Head of caudate nucleus (tissue), 42 donors: Measurements from ENCODE around the gene CCDC159.
"Not testable (repeated sequence)": the region's sequence is repeated elsewhere in the genome, so short reads cannot be mapped to it uniquely, and the experiment has no call there.

Experiments used
- DNase-seq, 42 donors: peaks; one replicate each; pipeline versions ENCODE4 v3.0.0 to v3.0.0-alpha.2; 2020 to 2021; ENCODE audit warnings: mixed read lengths in 7 of 42
- intact Hi-C: fragments of 100-400 bp; cut with DNase I; formaldehyde crosslinking; loops from one replicate; pipeline ENCODE4 v1.15.0; 2022

CCDC159 gene

DNA sequence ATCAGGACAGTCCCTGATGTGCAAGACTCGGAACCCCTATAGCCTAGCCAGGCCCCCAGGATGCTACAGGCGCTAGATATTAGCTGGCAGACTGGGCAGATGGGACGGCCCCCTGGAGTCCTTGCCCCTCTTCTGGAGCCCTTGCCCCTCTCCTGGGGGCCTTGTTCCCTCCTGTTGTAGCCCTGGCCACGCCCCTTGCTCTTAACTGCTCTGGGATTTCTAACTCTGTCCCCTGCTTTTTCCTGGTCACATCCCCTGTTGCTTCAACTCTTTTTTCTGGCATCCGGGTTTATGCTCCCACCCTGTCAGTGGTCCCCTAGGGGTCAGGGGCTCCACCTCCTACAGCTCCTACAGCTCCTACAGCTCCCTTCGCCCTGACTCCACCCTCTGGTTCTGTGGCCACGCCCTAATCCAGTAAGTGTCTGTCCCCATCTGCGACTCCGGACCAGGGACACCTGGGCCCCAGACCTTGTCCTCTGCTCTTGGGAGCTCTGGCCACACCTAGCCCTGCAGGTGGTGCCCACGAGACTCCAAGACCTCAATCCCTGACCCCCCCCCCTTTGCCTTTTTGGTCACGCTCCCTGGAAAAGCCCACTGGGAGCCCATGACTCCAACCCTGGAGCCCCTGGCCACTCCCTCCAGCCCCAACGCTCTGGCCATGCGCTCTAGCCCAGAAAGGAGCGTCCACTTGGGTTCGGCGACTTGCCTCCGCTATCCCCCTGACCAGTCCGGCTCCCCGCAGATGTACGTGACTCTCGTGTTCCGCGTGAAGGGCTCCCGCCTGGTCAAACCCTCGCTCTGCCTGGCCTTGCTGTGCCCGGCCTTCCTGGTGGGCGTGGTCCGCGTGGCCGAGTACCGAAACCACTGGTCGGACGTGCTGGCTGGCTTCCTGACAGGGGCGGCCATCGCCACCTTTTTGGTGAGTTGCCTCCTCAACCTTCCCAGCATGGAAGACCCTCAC lies 15.7 kb downstream of the CCDC159 start:
- DNase-seq = no peak
- intact Hi-C loops = no loop called here

- intact Hi-C loops = no loop called here
- DNase-seq = no peak
These were observed 17.6 kb downstream of the CCDC159 start for GRCh38 chr19:11363881-11364280.

DNA sequence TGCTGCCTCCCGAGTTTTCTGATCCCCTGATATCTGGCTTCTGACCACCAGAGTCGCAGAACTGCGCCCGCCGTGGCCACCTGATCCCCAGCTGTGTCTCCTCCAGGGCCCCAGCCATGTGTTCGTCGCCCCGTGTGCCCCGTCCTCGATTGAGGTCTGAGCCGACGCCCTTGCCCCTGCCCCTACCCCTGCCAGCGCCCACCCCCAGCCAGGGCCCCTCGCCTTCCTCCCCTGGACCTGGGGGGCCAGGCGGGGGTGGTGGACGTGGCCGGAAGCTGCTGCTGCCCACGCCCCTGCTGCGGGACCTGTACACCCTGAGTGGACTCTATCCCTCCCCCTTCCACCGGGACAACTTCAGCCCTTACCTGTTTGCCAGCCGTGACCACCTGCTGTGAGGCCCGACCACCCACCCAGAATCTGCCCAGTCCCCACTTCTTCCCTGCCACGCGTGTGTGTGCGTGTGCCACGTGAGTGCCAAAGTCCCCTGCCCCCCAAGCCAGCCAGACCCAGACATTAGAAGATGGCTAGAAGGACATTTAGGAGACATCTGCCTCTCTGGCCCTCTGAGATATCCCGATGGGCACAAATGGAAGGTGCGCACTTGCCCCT lies 18.1 kb downstream of the CCDC159 start:
- intact Hi-C loops = no loop called here
- no peak for DNase-seq

DNA sequence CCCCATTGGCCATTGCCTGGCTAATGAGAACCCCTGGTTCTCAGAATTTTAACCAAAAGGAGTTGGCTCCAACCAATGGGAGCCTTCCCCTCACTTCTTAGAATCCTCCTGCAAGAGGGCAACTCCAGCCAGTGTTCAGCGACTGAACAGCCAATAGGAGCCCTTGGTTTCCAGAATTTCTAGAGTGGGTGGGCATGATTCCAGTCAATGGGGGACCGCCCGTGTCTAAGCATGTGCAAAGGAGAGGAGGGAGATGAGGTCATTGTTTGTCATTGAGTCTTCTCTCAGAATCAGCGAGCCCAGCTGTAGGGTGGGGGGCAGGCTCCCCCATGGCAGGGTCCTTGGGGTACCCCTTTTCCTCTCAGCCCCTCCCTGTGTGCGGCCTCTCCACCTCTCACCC lies 18.6 kb downstream of the CCDC159 start:
- peak in 8 of 42 donors; percentile 22 to 54 (median 41) for DNase-seq
- intact Hi-C loops = no loop called here

DNA sequence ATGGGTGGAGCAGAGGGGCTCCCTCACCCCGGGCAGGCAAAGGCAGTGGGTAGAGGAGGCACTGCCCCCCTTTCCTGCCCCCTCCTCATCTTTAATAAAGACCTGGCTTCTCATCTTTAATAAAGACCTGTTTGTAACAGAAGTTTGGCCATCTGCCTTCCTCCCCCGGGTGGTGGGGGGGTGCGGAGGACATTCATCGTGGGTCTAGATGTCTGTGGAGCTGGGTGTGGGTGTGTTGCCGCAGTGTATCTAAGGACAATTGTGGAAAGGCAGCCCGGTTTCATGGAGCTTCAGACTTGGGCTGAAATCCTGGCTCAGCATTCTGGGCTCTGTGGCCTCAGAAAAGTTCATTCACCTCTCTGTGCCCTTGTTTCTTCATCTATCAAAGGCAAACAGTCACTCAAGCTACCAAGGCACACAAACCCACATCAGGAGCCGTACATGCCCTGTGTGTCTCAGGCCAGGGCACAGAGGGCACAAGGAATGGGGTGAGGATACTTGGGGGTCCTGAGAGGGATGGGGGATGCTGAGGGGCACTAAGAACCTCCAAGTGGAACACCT lies 19.3 kb downstream of the CCDC159 start:
- intact Hi-C loops = no loop called here
- DNase-seq = no peak

- DNase-seq = no peak
- intact Hi-C loops = no loop called here
These were observed 21.2 kb downstream of the CCDC159 start for GRCh38 chr19:11367528-11367927.

- no peak for DNase-seq
- intact Hi-C loops = loop anchor here (5.0 kb wide), 1 partner anchor 112 kb away; the partner anchor contains the start of gene ELAVL3
These were observed 24.4 kb downstream of the CCDC159 start for GRCh38 chr19:11370744-11371143.

DNA sequence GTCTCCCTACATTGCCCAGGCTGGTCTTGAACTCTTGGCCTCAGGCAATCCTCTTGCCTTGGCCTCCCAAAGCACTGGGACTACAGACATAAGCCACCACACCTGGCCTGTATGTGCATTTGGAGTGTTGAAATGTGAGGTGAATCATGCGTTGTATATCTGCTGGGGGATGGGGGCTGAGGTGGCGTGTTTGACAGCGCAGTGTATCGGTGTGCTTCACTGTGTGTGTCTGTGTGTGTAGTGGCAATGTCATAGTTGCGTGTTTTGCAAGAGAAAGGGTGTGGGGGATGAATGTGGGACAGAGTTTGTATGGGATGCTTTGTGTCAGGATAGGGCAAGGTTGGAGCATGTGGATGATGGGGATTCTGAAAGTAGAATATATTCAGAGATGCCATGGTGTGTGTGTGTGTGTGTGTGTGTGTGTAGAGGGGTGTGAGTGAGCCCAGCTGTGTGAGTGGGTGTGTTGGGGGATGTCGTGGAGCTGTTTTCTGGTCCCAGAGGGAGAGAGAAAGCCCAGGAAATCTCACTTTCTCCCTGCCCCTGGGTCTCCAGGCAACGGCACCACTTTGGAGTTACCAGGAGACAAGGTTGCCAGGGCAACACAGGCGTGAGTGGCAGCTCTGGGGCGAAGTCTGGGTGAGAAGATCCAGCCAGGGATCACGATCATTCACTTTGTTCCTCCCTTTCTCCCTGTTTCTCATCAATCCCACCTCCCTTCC lies 27.0 kb downstream of the CCDC159 start:
- intact Hi-C loops = loop anchor here (5.0 kb wide), 1 partner anchor 109 kb away; the partner anchor contains the start of gene ELAVL3
- DNase-seq = peak; percentile 69 to 98 (median 89)

DNA sequence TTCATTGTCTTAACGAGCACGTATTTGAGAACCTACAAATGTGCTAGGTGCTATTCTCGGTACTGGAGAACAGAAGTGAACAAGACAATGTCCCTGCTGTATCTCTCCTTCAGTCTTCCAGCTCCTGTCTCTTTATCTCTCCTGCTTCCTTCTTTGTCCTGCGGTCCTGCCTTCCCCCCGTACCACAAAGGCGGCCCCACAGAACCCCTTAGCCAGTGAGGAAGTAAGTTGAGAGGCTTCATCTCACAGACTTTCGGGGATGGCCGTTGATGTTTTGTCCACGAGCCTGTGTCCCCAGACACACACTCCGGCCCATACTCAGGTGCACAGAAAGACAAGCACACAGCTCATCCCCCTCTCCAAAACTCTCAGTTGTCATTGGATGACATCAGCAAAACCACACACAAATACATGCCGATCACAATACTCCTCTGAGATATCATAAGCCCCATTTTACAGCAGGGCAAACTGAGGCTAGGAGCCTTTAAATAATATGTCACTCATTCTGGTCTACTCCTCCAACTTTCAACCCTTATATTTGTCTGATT lies 27.6 kb downstream of the CCDC159 start:
- peak in 4 of 42 donors; percentile 15 to 49 (median 27) for DNase-seq
- intact Hi-C loops = loop anchor here (2.0 to 5.0 kb wide), 2 partner anchors 29 to 108 kb away; partner anchors contain the start of gene ELAVL3

- intact Hi-C loops = loop anchor here (2.0 to 5.0 kb wide), 3 partner anchors 30 to 108 kb away; partner anchors contain the start of genes ELAVL3, ODAD3 and PRKCSH
- peak; percentile 95 to 100 (median 99) for DNase-seq
These were observed 28.3 kb downstream of the CCDC159 start, which contains the start of gene SWSAP1 for GRCh38 chr19:11374433-11375142. Gene SWSAP1 (plus strand): TSS chr19:11374666. CDS start chr19:11374681, 15 bp downstream.

DNA sequence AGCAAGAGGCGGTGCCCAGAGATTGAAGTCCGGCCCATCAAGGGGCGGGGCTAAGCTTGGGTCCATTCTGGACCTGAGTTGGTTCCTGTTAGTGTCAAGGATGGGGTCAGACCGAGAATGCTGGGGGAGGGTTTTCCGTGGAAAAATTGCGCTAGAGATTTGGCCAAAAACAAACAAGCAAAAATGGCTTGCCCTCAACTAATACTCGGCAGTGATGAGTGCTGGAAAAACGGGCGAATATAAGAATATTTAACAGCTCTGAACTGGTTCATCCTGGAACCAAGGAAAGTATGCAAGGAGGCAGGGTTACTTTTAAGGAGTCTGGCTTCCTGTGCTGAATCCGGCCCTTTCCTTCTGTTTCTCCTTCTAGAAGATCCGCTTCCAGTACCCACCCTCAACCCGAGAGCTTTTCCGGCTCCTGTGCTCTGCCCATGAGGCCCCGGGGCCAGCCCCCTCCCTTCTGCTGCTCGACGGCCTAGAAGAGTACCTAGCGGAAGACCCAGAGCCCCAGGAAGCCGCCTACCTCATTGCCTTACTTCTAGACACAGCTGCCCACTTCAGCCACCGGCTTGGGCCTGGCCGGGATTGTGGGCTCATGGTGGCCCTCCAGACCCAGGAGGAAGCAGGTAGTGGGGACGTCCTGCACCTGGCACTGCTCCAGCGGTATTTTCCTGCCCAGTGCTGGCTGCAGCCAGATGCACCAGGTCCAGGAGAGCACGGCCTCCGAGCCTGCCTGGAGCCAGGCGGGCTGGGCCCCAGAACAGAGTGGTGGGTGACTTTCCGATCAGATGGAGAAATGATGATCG lies 29.0 kb downstream of the CCDC159 start:
- peak in 25 of 42 donors; percentile 13 to 53 (median 34) for DNase-seq
- intact Hi-C loops = loop anchor here (2.0 to 5.0 kb wide), 2 partner anchors 31 to 62 kb away; partner anchors contain the start of genes ODAD3 and PRKCSH

- intact Hi-C loops = loop anchor here (5.0 kb wide), 1 partner anchor 60 kb away; the partner anchor contains the start of genes ODAD3 and PRKCSH
- peak in 26 of 42 donors; percentile 22 to 75 (median 48) for DNase-seq
These were observed 30.9 kb downstream of the CCDC159 start for GRCh38 chr19:11377237-11377636.

DNA sequence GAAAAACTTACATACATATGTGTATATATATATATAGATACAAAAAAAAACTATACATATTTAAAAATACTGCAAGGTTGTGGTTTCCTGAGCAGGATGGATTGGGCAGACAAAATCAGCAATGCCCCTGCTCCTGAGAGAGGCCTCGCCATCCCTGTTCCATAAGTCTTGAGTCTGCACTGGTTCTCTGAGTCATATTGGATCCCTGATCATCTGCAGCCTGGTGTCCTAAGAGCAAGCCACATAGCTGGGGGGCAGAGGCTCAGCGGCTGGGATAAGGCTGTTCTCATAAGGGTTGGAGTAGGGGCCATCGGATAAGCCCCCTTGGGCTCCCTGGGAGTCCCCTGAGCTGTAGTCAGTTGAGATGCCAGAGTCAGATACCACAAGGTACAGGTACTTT lies 31.4 kb downstream of the CCDC159 start:
- intact Hi-C loops = loop anchor here (5.0 kb wide), 1 partner anchor 60 kb away; the partner anchor contains the start of genes ODAD3 and PRKCSH
- DNase-seq = no peak

GRCh38 chr19:11378319-11379189 lies 32.2 kb downstream of the CCDC159 start:
- peak in 36 of 42 donors; percentile 20 to 81 (median 50) for DNase-seq
- intact Hi-C loops = loop anchor here (5.0 kb wide), 1 partner anchor 59 kb away; the partner anchor contains the start of genes ODAD3 and PRKCSH

- DNase-seq = not testable (repeated sequence)
- intact Hi-C loops = loop anchor here (5.0 kb wide), 1 partner anchor 58 kb away; the partner anchor contains the start of genes ODAD3 and PRKCSH
These were observed 33.0 kb downstream of the CCDC159 start for GRCh38 chr19:11379269-11379845.
